A375 (cell line): ENCODE measurements around the gene RMND5A. TPM values are rescaled to one million over a fixed set of nuclear protein-coding genes. Genes with fewer than 3 reads are reported as not detected.

Experiments used
- total RNA-seq: library from RNA; depleted of rRNA; stranded (reverse); fragments of >200 nt; shearing (Covaris generic); gene quantifications from 2 replicates; pipeline ENCODE4 v1.2.3, GENCODE V29; 2014; rRNA removed

Gene RMND5A, protein sequence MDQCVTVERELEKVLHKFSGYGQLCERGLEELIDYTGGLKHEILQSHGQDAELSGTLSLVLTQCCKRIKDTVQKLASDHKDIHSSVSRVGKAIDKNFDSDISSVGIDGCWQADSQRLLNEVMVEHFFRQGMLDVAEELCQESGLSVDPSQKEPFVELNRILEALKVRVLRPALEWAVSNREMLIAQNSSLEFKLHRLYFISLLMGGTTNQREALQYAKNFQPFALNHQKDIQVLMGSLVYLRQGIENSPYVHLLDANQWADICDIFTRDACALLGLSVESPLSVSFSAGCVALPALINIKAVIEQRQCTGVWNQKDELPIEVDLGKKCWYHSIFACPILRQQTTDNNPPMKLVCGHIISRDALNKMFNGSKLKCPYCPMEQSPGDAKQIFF
- total RNA-seq: 30.4 and 30.8 TPM in 2 replicates

DNA sequence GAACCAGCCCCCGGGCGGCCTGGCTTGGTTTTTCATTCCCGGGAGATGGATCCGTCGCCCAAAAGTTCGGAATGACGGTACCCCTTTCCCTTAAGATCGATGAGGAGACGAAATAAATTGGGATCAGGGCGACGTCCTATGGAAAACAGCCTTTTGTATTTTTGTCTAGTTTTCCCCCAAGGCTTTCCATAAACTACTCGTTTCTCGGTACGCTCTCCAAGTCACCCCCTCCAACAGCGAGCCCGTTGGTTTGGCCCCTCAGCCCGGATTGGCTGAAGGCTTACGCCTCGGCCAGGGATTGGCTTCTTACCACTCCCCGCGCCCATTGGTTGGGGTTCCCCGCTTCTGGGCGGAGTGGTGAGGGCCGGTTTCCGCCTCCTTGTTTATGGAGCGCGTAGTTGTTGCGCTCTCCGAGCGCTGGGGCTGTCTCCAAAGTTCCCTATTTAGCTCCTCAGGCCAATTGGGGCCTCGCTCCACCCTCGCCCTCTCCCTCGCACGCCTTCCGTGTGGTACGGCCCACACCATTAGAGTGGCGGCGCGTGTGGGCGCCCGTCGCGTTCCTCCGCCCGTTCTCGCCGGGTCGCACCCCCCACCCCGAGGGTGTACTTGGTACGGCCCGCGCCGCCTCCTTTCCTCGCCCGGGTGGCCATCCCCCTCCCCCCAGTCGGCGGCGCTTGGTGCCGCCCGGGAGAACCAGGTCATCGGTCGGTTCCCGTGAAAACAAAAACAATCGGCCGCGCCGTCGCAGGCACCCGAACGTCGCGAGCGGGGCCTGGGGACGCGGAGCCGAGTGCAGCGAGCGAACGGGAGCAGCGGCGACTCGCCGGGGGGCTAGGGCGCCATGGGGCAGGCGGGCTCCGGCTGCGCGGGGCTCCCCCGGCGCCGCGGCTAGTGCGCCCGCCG lies at the start of gene RMND5A:
TSS of gene RMND5A (plus strand) at position 655 of the 903 bp plus-strand sequence. CDS start 377 bp downstream, outside the sequence.

DNA sequence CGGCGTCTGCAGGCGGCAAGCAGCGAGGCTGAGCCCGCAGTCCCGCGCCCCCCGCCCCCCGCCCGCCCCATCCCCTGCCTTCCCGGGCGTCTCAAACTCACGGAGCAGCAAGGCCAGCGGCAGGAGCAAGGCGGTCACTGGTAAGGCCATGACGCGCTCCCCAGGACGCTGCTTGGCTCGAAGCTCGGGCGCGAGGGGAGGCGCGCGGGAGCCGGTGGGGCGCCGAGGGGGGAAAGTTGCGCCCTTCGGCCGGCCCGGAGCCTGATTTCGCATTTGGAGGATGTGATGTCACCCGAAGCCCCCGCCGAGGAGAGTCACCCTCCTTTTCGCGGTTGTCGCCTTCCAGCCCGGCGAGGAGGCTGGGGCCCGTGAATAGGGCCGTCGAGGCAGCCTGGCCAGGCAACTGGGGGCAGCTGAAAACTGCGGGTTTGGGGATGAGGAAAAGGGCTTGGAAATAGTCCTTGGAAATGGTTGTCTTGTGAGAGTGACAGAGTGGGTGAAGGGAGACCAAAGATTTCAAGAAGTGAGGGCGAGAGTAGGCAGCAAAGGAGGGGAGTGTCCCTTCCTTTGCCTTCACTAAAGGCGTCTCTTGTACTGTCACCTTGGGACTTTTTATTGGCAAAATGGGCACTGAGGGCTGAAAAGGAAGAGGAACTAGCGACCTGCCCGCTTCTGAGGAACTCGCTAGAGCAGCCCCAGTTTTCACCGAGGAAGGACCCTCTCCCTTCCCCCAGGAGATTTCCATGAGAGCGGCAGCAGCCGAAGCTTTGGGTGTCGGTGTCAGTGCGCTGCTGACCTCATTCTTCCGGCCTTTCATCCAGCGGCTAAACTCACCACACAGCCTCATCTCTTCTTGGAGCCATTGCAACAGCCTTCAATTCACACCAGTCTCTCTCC lies 70.8 kb downstream of the RMND5A start, which contains the start of gene CD8A:
TSS of gene CD8A (minus strand) at position 238 of the 897 bp plus-strand sequence. CDS start at position 150, 88 bp downstream.

Other genes with a start within 250 kb of the RMND5A start
- gene CHMP3, start 156.8 kb upstream of the RMND5A start, total RNA-seq: 62.5 and 69.1 TPM in 2 replicates
- gene RNF103, start 96.4 kb upstream of the RMND5A start, total RNA-seq: 13.8 and 17.5 TPM in 2 replicates
- 0.08 TPM in 1 of 2 replicates, not detected in the other for gene CD8A, start 70.6 kb downstream of the RMND5A start, total RNA-seq
- gene CD8B, start 141.6 kb downstream of the RMND5A start, total RNA-seq: not detected in 2 replicates
- gene RGPD1, start 221.8 kb downstream of the RMND5A start, total RNA-seq: 1.4 and 4.1 TPM in 2 replicates